Neural cell (in vitro differentiated cells): Measurements from ENCODE around the gene PPP1R12C. TPM values are rescaled to one million over a fixed set of nuclear protein-coding genes. Genes with fewer than 3 reads are reported as not detected.
"Not testable (repeated sequence)": the region's sequence is repeated elsewhere in the genome, so short reads cannot be mapped to it uniquely, and the experiment has no call there.

Experiments used
- H2AFZ ChIP-seq: fragments of 200-600, 300-800 bp; sonication (generic), shearing (Covaris generic); 2 replicates; pipeline ENCODE4 v1.6.0; 2014; ENCODE audit warnings: low read depth, mild to moderate bottlenecking, antibody characterized with exemption, low read length, moderate library complexity
- H3F3A ChIP-seq: fragments of 200-600 bp; shearing (Covaris generic); 2 replicates; pipeline ENCODE4 v1.6.1; 2016; ENCODE audit warnings: mild to moderate bottlenecking, moderate library complexity, mixed read lengths, antibody characterized with exemption, low read length; ENCODE audit not compliant: insufficient read depth, poor library complexity, severe bottlenecking
- H3K27ac ChIP-seq: fragments of 200-600, 300-800 bp; sonication (generic), shearing (Covaris generic); 2 replicates; pipeline ENCODE4 v1.5.1; 2014; ENCODE audit warnings: mild to moderate bottlenecking, low read length, moderate library complexity
- H3K27me3 ChIP-seq: fragments of 300-800, 200-600 bp; sonication (generic), shearing (Covaris generic); 2 replicates; pipeline ENCODE4 v1.6.0; 2014; ENCODE audit warnings: mild to moderate bottlenecking, low read depth, low read length, moderate library complexity; ENCODE audit not compliant: insufficient read depth
- H3K36me3 ChIP-seq: fragments of 300-800, 200-600 bp; sonication (generic), shearing (Covaris generic); 2 replicates; pipeline ENCODE4 v1.5.1; 2014; ENCODE audit warnings: mild to moderate bottlenecking, antibody characterized with exemption, low read length, moderate library complexity; ENCODE audit not compliant: insufficient read depth
- H3K4me2 ChIP-seq: fragments of 300-800, 200-600 bp; sonication (generic), shearing (Covaris generic); 2 replicates; pipeline ENCODE4 v1.6.0; 2014; ENCODE audit warnings: mild to moderate bottlenecking, low read length
- H3K4me3 ChIP-seq: fragments of 300-800, 200-600 bp; sonication (generic), shearing (Covaris generic); 2 replicates; pipeline ENCODE4 v1.5.1; 2014; ENCODE audit warnings: mild to moderate bottlenecking, low read length, moderate library complexity
- H3K79me2 ChIP-seq: fragments of 200-600 bp; shearing (Covaris generic); replicated peaks from 2 replicates; pipeline ENCODE4 v1.6.0; 2014; ENCODE audit warnings: mild to moderate bottlenecking, low read length, moderate library complexity; ENCODE audit not compliant: insufficient read depth
- H3K9ac ChIP-seq: fragments of 300-800, 200-600 bp; sonication (generic), shearing (Covaris generic); 2 replicates; pipeline ENCODE4 v1.6.1; 2016; ENCODE audit warnings: mild to moderate bottlenecking, low read length, mixed read lengths
- H3K9me2 ChIP-seq: fragments of 200-600 bp; shearing (Covaris generic); 2 replicates; pipeline ENCODE4 v1.6.1; 2016; ENCODE audit warnings: mild to moderate bottlenecking, low read length, mixed read lengths; ENCODE audit not compliant: insufficient read depth
- H3K9me3 ChIP-seq: fragments of 200-600, 300-800 bp; sonication (generic), shearing (Covaris generic); 2 replicates; pipeline ENCODE4 v1.6.1; 2016; ENCODE audit warnings: mild to moderate bottlenecking, mixed run types, low read length, moderate library complexity, mixed read lengths
- H4K20me1 ChIP-seq: fragments of 200-600 bp; shearing (Covaris generic); 2 replicates; pipeline ENCODE4 v1.6.1; 2016; ENCODE audit warnings: mild to moderate bottlenecking, mixed run types; ENCODE audit not compliant: insufficient read depth
- EP300 ChIP-seq: fragments of 450-650 bp; conservative IDR thresholded peaks from 2 replicates; pipeline ENCODE4 v1.6.1; 2014; ENCODE audit warnings: antibody characterized with exemption, mild to moderate bottlenecking, moderate library complexity; ENCODE audit not compliant: poor library complexity, severe bottlenecking
- EZH2 ChIP-seq: fragments of 200-600, 300-800 bp; shearing (Covaris generic), sonication (generic); IDR thresholded peaks from 2 replicates; pipeline ENCODE4 v1.6.1; 2014; ENCODE audit warnings: antibody characterized with exemption, low read length, borderline replicate concordance, mild to moderate bottlenecking; ENCODE audit not compliant: insufficient read depth, poor library complexity, severe bottlenecking
- MXI1 ChIP-seq: fragments of 450-650 bp; conservative IDR thresholded peaks from 2 replicates; pipeline ENCODE4 v1.6.1; 2014; ENCODE audit warnings: antibody characterized with exemption, mild to moderate bottlenecking; ENCODE audit not compliant: poor library complexity, severe bottlenecking
- POLR2AphosphoS5 ChIP-seq: IDR thresholded peaks from 2 replicates; pipeline ENCODE4 v1.6.1; 2012
- RAD21 ChIP-seq: fragments of 450-650 bp; conservative IDR thresholded peaks from 2 replicates; pipeline ENCODE4 v1.6.1; 2014; ENCODE audit warnings: antibody characterized with exemption, mild to moderate bottlenecking, moderate library complexity
- REST ChIP-seq: IDR thresholded peaks from 2 replicates; pipeline ENCODE4 v1.6.1; 2012; ENCODE audit warnings: borderline replicate concordance
- SMC3 ChIP-seq: fragments of 450-650 bp; conservative IDR thresholded peaks from 2 replicates; pipeline ENCODE4 v1.6.1; 2014; ENCODE audit warnings: antibody characterized with exemption, mild to moderate bottlenecking, moderate library complexity; ENCODE audit not compliant: poor library complexity
- TAF1 ChIP-seq: IDR thresholded peaks from 2 replicates; pipeline ENCODE4 v1.6.1; 2012; ENCODE audit warnings: low read depth
- polyA plus RNA-seq: library from polyadenylated mRNA; depleted of rRNA; stranded (reverse); fragments of >200 nt; gene quantifications from 2 replicates; pipeline ENCODE4 v1.2.3, GENCODE V29; 2014
- TF ChIP-seq, protein P1 (sequence below): fragments of 450-650 bp; IDR thresholded peaks from 2 replicates; pipeline ENCODE4 v1.5.1; 2014; ENCODE audit warnings: antibody characterized with exemption, mild to moderate bottlenecking, moderate library complexity; ENCODE audit not compliant: poor library complexity, severe bottlenecking

The PPP1R12C gene
- polyA plus RNA-seq, 1 donor from 2014 or later: 109 TPM

DNA sequence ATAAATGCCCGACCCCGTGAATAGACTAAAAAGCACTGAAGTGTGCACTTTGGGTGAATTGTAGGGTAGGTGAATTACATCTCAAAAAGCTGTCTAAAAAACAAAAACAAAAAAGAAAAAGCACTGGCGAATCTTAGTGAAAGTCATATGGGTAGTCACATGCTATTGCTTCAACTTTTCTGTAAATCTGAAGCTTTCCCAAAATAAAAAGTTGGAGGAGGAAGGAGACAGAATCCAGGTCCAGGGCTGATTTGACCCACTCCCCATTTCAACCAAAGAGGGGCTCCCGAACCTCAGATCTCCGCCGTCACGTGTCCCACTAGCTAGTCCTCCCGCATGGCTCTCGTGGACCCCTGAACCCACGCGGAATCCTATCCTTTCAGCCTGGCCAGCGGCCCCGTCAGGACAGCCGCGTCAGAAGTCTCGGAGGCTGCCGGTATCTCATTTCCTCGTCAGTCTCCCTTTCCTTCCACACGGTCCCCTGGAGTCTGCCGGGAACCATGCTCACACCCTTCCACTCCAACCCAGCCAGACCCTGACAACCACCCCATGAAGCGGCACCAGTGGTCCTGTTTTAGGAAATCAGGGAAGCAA, 6.1 kb downstream of the PPP1R12C start:
- H2AFZ ChIP-seq: no peak overlapping the region
- peaks cover 5% of the 10 kb centered on the region for H4K20me1 ChIP-seq
- no peaks in the 10 kb centered on the region for H3K36me3 ChIP-seq
- H3K27me3 ChIP-seq: no peaks in the 10 kb centered on the region
- H3K4me3 ChIP-seq: no peak overlapping the region
- no peak overlapping the region for H3K27ac ChIP-seq
- H3K4me2 ChIP-seq: no peak overlapping the region
- no peaks in the 10 kb centered on the region for H3K9me2 ChIP-seq
- H3K9me3 ChIP-seq: no peaks in the 10 kb centered on the region
- H3K9ac ChIP-seq: no peak overlapping the region
- no peaks in the 10 kb centered on the region for H3F3A ChIP-seq
- TF ChIP-seq REST: no peak
- TF ChIP-seq EZH2: no peak
- no peak for TF ChIP-seq EP300
- TF ChIP-seq POLR2AphosphoS5: no peak
- TF ChIP-seq RAD21: no peak
- TF ChIP-seq, protein P1, sequence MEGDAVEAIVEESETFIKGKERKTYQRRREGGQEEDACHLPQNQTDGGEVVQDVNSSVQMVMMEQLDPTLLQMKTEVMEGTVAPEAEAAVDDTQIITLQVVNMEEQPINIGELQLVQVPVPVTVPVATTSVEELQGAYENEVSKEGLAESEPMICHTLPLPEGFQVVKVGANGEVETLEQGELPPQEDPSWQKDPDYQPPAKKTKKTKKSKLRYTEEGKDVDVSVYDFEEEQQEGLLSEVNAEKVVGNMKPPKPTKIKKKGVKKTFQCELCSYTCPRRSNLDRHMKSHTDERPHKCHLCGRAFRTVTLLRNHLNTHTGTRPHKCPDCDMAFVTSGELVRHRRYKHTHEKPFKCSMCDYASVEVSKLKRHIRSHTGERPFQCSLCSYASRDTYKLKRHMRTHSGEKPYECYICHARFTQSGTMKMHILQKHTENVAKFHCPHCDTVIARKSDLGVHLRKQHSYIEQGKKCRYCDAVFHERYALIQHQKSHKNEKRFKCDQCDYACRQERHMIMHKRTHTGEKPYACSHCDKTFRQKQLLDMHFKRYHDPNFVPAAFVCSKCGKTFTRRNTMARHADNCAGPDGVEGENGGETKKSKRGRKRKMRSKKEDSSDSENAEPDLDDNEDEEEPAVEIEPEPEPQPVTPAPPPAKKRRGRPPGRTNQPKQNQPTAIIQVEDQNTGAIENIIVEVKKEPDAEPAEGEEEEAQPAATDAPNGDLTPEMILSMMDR: no peak
- TF ChIP-seq MXI1: no peak
- no peak for TF ChIP-seq TAF1
- TF ChIP-seq SMC3: no peak
- H3K79me2 ChIP-seq: peaks cover 38% of the 10 kb centered on the region

GRCh38 chr19:55109527-55110291, 7.7 kb downstream of the PPP1R12C start:
- Histone ChIP-seq H3K4me2 (no peak overlapping the region), H3K36me3 (no peaks in the 10 kb centered on the region), H3K4me3 (no peak overlapping the region), H3K27ac (no peak overlapping the region), H3K9me2 (no peaks in the 10 kb centered on the region), H2AFZ (no peak overlapping the region), H3K9ac (no peak overlapping the region), H3K27me3 (no peaks in the 10 kb centered on the region), H4K20me1 (peaks cover under 1% of the 10 kb centered on the region), H3K9me3 (no peaks in the 10 kb centered on the region), H3K79me2 (peaks cover 24% of the 10 kb centered on the region), H3F3A (no peaks in the 10 kb centered on the region)
- TF ChIP-seq POLR2AphosphoS5: no peak
- TF ChIP-seq TAF1: no peak
- no peak for TF ChIP-seq RAD21
- TF ChIP-seq EZH2: no peak
- TF ChIP-seq EP300: no peak
- TF ChIP-seq, protein P1: no peak
- no peak for TF ChIP-seq MXI1
- TF ChIP-seq SMC3: no peak
- TF ChIP-seq REST: no peak

DNA sequence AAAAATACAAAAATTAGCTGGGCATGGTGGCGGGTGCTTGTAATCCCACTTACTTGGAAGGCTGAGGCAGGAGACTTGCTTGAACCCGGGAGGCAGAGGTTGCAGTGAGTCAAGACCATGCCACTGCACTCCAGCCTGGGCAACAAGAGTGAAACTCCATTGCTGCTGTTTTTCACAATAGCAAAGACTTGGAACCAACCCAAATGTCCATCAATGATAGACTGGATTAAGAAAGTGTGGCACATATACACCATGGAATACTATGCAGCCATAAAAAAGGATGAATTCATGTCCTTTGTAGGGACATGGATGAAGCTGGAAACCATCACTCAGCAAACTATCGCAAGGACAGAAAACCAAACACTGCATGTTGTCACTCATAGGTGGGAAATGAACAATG, 10.2 kb downstream of the PPP1R12C start:
- not testable (repeated sequence) for H3K9ac ChIP-seq, H3K9me3 ChIP-seq, H3K9me2 ChIP-seq, H3K79me2 ChIP-seq, H2AFZ ChIP-seq, H4K20me1 ChIP-seq, H3K36me3 ChIP-seq, H3F3A ChIP-seq, H3K27me3 ChIP-seq, H3K4me2 ChIP-seq, H3K4me3 ChIP-seq, H3K27ac ChIP-seq
